Endothelial cell of umbilical vein (primary cell): ENCODE measurements around the gene SSR4. TPM values are rescaled to one million over a fixed set of nuclear protein-coding genes. Genes with fewer than 3 reads are reported as not detected.

Experiments used
- BruUV-seq: library from RNA; stranded (reverse); fragments of 400-500 nt; replicated peaks from 2 replicates; lab custom pipeline; 2021; lab: Mats Ljungman, UMichigan
- CTCF ChIA-PET: fragments of 300-600, 350-600 bp; sonication (Branson Sonifier 250); formaldehyde crosslinking; loops from one replicate; lab custom pipeline; 2021; ENCODE audit warnings: antibody characterized with exemption, inconsistent platforms; lab: Charles Lee
- POLR2A ChIA-PET: fragments of 300-600, 350-600 bp; sonication (Branson Sonifier 250); formaldehyde crosslinking; loops from one replicate; lab custom pipeline; 2021; ENCODE audit warnings: antibody characterized with exemption, inconsistent platforms; lab: Charles Lee
- DNase-seq: peaks from one replicate; pipeline ENCODE4 v3.0.0-alpha.2; 2011; ENCODE audit warnings: low read depth, low spot score
- FAIRE-seq: peaks from 2 replicates; lab custom pipeline; 2011; peaks lifted over from hg19 to GRCh38; lab: Jason Lieb, UNC
- H2AFZ ChIP-seq: 2 replicates; pipeline ENCODE4 v1.6.0; 2012; ENCODE audit warnings: low read depth, low read length, control low read depth, inconsistent platforms
- H3K27ac ChIP-seq: 2 replicates; pipeline ENCODE4 v1.5.1; 2011; ENCODE audit warnings: low read depth, mild to moderate bottlenecking, control low read depth, low read length, moderate library complexity; ENCODE audit not compliant: insufficient read depth
- H3K27me3 ChIP-seq, 2 experiments: 2 replicates each; pipeline versions ENCODE4 v1.6.0 to v1.6.1; 2011; ENCODE audit warnings: low read length in 2 of 2, mixed read lengths in 1 of 2; ENCODE audit not compliant: control insufficient read depth in 2 of 2, insufficient read depth in 2 of 2
- H3K36me3 ChIP-seq, 2 experiments: 2 replicates in 1 of 2; 3 replicates in 1 of 2; pipeline ENCODE4 v1.5.1; 2011; ENCODE audit warnings: low read length in 2 of 2, mild to moderate bottlenecking in 1 of 2, moderate library complexity in 1 of 2; ENCODE audit not compliant: control insufficient read depth in 2 of 2, insufficient read depth in 2 of 2; ENCODE audit errors: extremely low read depth in 1 of 2
- H3K4me1 ChIP-seq: 3 replicates; pipeline ENCODE4 v1.5.1; 2011; ENCODE audit warnings: mild to moderate bottlenecking, low read length; ENCODE audit not compliant: control insufficient read depth, insufficient read depth; ENCODE audit errors: extremely low read depth
- H3K4me2 ChIP-seq: 2 replicates; pipeline ENCODE4 v1.6.1; 2011; ENCODE audit warnings: low read length, control low read depth, mixed read lengths; ENCODE audit not compliant: insufficient read depth
- H3K4me3 ChIP-seq, 3 experiments: fragments of 200-600 bp in 1 of 3; sonication (generic), shearing (Covaris generic) in 1 of 3; replicated peaks in 1 of 3; 2 replicates each; pipeline ENCODE4 v1.5.1; 2011 to 2016; ENCODE audit warnings: control low read depth in 3 of 3, low read length in 3 of 3, mild to moderate bottlenecking in 2 of 3, inconsistent platforms in 1 of 3, low read depth in 1 of 3, moderate library complexity in 1 of 3; ENCODE audit not compliant: insufficient read depth in 1 of 3
- H3K79me2 ChIP-seq: 2 replicates; pipeline ENCODE4 v1.6.0; 2012; ENCODE audit warnings: low read length, inconsistent platforms; ENCODE audit not compliant: control insufficient read depth, insufficient read depth
- H3K9ac ChIP-seq: replicated peaks from 2 replicates; pipeline ENCODE3; 2011; ENCODE audit warnings: low read length, control low read depth; ENCODE audit not compliant: insufficient read depth; ENCODE audit errors: extremely low read depth
- H3K9me1 ChIP-seq: replicated peaks from 3 replicates; pipeline ENCODE4 v1.6.0; 2011; ENCODE audit warnings: mild to moderate bottlenecking, low read length; ENCODE audit not compliant: control insufficient read depth, insufficient read depth; ENCODE audit errors: extremely low read depth
- H3K9me3 ChIP-seq: replicated peaks from 2 replicates; pipeline ENCODE4 v1.5.1; 2012; ENCODE audit warnings: low read length, inconsistent platforms; ENCODE audit not compliant: control insufficient read depth, insufficient read depth
- H4K20me1 ChIP-seq: replicated peaks from 2 replicates; pipeline ENCODE3; 2011; ENCODE audit warnings: mild to moderate bottlenecking, low read length; ENCODE audit not compliant: control insufficient read depth, insufficient read depth; ENCODE audit errors: extremely low read depth
- EZH2 ChIP-seq: IDR thresholded peaks from 2 replicates; pipeline ENCODE4 v1.6.1; 2012; ENCODE audit warnings: borderline replicate concordance, low read depth, mild to moderate bottlenecking, moderate library complexity, low read length, inconsistent platforms; ENCODE audit not compliant: severe bottlenecking
- FOS ChIP-seq: IDR thresholded peaks from 2 replicates; pipeline ENCODE4 v1.6.1; 2011; ENCODE audit warnings: mild to moderate bottlenecking, low read length, moderate library complexity, borderline replicate concordance; ENCODE audit not compliant: insufficient read depth
- GATA2 ChIP-seq: IDR thresholded peaks from 2 replicates; pipeline ENCODE4 v1.7.0; 2011; ENCODE audit warnings: low read depth, mild to moderate bottlenecking, moderate library complexity, mixed read lengths, low read length; ENCODE audit not compliant: insufficient read length, insufficient read depth
- JUN ChIP-seq: IDR thresholded peaks from 2 replicates; pipeline ENCODE4 v1.6.1; 2011; ENCODE audit warnings: borderline replicate concordance, low read depth; ENCODE audit not compliant: insufficient read length, insufficient read depth
- MYC ChIP-seq: IDR thresholded peaks from one replicate; pipeline ENCODE4 v1.6.1; 2011; ENCODE audit warnings: mild to moderate bottlenecking, low read depth, low read length
- POLR2A ChIP-seq: IDR thresholded peaks from 2 replicates; pipeline ENCODE4 v1.6.1; 2012; ENCODE audit warnings: low read depth, mild to moderate bottlenecking, control low read depth, low read length
- POLR2AphosphoS5 ChIP-seq: IDR thresholded peaks from 2 replicates; pipeline ENCODE4 v1.6.1; 2012; ENCODE audit warnings: low read depth, mild to moderate bottlenecking, control low read depth, low read length, moderate library complexity; ENCODE audit not compliant: insufficient read depth
- dilution Hi-C: fragments of 300-500 bp; cut with MboI; formaldehyde crosslinking; loops from one replicate; pipeline ENCODE4 v1.15.0; 2019; ENCODE audit warnings: low sequenced_read_pairs; ENCODE audit not compliant: extremely low pct_ligation_motif_present
- intact Hi-C: fragments of 100-400 bp; cut with micrococcal nuclease; formaldehyde crosslinking; loops from one replicate; pipeline ENCODE4 v1.10.0; 2022
- polyA plus RNA-seq, 4 experiments: library from polyadenylated mRNA; depleted of rRNA in 3 of 4; stranded (reverse) in 3 of 4; unstranded in 1 of 4; fragments of >200 nt; gene quantifications; 2 replicates each; pipeline versions ENCODE4 v1.2.1 to v1.2.3, GENCODE V29; 2011 to 2012; ENCODE audit warnings: missing spikeins in 1 of 4
- total RNA-seq: library from RNA; stranded (reverse); gene quantifications from 2 replicates; pipeline ENCODE4 v1.2.3, GENCODE V29; 2021
- TF ChIP-seq, protein P1 (sequence below), 2 donors: IDR thresholded peaks; 1 replicate in 1 of 2; 2 replicates in 1 of 2; pipeline ENCODE4 v1.5.1; 2011; ENCODE audit warnings: low read length in 2 of 2, mild to moderate bottlenecking in 2 of 2, moderate library complexity in 2 of 2, control low read depth in 1 of 2, inconsistent platforms in 1 of 2, low read depth in 1 of 2; ENCODE audit not compliant: insufficient read depth in 1 of 2; ENCODE audit errors: extremely low read depth in 1 of 2
- TF ChIP-seq, protein P2 (sequence below): IDR thresholded peaks from 2 replicates; pipeline ENCODE4 v1.6.1; 2011; ENCODE audit not compliant: insufficient read depth, insufficient read length

Gene SSR4
- total and polyA plus RNA-seq, 2 donors (not counting 3 experiments of a cell fraction or from before 2014, with no cell fraction given): 235 to 732 TPM

DNA sequence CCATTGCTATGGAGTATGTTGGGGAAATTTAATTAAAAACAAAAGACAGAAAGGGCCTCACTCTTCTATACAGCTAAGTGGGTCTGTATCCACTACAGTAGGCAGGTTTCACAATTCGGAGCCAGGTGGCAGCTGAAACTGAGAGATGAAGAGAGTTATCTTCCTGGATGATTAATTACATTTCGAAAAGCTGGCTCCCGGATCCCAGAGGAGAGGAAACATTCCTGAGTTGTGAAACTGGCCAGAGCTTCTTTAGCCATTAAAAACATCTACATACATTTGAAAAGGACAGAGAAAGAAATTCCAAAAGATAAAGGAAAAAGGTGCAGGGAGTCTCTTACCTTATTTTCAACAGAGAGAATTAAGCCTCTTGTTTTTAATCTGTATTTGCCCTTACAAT lies 51.4 kb downstream of the SSR4 start:
- Histone ChIP-seq H3K9ac (no peak overlapping the region), H2AFZ (no peak overlapping the region), H3K27me3 (peaks cover 8 to 14% of the 10 kb centered on the region in 2 experiments), H3K9me1 (no peaks in the 10 kb centered on the region), H3K4me1 (no peaks in the 10 kb centered on the region), H3K36me3 (no peaks in the 10 kb centered on the region), H4K20me1 (no peaks in the 10 kb centered on the region), H3K79me2 (no peaks in the 10 kb centered on the region), H3K4me2 (no peak overlapping the region), H3K27ac (no peak overlapping the region), H3K9me3 (no peaks in the 10 kb centered on the region), H3K4me3 (no peak overlapping the region)
- no peak for TF ChIP-seq FOS
- no peak for TF ChIP-seq EZH2
- TF ChIP-seq GATA2: no peak
- TF ChIP-seq POLR2A: no peak
- TF ChIP-seq POLR2AphosphoS5: no peak
- TF ChIP-seq MYC: no peak
- TF ChIP-seq JUN: no peak
- TF ChIP-seq, protein P1, sequence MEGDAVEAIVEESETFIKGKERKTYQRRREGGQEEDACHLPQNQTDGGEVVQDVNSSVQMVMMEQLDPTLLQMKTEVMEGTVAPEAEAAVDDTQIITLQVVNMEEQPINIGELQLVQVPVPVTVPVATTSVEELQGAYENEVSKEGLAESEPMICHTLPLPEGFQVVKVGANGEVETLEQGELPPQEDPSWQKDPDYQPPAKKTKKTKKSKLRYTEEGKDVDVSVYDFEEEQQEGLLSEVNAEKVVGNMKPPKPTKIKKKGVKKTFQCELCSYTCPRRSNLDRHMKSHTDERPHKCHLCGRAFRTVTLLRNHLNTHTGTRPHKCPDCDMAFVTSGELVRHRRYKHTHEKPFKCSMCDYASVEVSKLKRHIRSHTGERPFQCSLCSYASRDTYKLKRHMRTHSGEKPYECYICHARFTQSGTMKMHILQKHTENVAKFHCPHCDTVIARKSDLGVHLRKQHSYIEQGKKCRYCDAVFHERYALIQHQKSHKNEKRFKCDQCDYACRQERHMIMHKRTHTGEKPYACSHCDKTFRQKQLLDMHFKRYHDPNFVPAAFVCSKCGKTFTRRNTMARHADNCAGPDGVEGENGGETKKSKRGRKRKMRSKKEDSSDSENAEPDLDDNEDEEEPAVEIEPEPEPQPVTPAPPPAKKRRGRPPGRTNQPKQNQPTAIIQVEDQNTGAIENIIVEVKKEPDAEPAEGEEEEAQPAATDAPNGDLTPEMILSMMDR (IDR thresholded peaks at IDR 0.05; ENCODE audit: extremely low read depth in 1 of 2, insufficient read depth in 1 of 2, low read depth in 1 of 2, low read length in 2 of 2): no peak
- TF ChIP-seq, protein P2, sequence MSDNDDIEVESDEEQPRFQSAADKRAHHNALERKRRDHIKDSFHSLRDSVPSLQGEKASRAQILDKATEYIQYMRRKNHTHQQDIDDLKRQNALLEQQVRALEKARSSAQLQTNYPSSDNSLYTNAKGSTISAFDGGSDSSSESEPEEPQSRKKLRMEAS: no peak
- FAIRE-seq: no peak
- CTCF ChIA-PET: no interaction called here
- BruUV-seq: no TSS peak
- intact Hi-C loops: no loop called here
- POLR2A ChIA-PET: no interaction called here
- DNase-seq: no peak
- dilution Hi-C loops: no loop called here

Other genes with a start within 250 kb of the SSR4 start
- 20.8 and 21.3 TPM in 2 replicates for gene CCNQ, start 195.5 kb upstream of the SSR4 start, total RNA-seq
- gene CCNQ, start 195.5 kb upstream of the SSR4 start, polyA plus RNA-seq: 37.0 and 42.9 TPM in 2 replicates
- gene DUSP9, start 147.5 kb upstream of the SSR4 start, total RNA-seq: 0.35 TPM in 1 of 2 replicates, not detected in the other
- gene DUSP9, start 147.5 kb upstream of the SSR4 start, polyA plus RNA-seq: 0.04 and 0.05 TPM in 2 replicates
- gene PNCK, start 120.9 kb upstream of the SSR4 start, total RNA-seq: not detected in 2 replicates
- 0.12 and 0.37 TPM in 2 replicates for gene PNCK, start 120.9 kb upstream of the SSR4 start, polyA plus RNA-seq
- 23.6 and 28.8 TPM in 2 replicates for gene SLC6A8, start 106.7 kb upstream of the SSR4 start, total RNA-seq
- gene SLC6A8, start 106.7 kb upstream of the SSR4 start, polyA plus RNA-seq: 22.7 and 22.8 TPM in 2 replicates
- 198 and 203 TPM in 2 replicates for gene BCAP31, start 70.3 kb upstream of the SSR4 start, total RNA-seq
- 169 and 220 TPM in 2 replicates for gene BCAP31, start 70.3 kb upstream of the SSR4 start, polyA plus RNA-seq
- 12.9 and 14.3 TPM in 2 replicates for gene ABCD1, start 69.8 kb upstream of the SSR4 start, total RNA-seq
- gene ABCD1, start 69.8 kb upstream of the SSR4 start, polyA plus RNA-seq: 9.1 and 11.3 TPM in 2 replicates
- gene PLXNB3, start 30.4 kb upstream of the SSR4 start, total RNA-seq: 29.7 and 31.4 TPM in 2 replicates
- 19.0 and 27.1 TPM in 2 replicates for gene PLXNB3, start 30.4 kb upstream of the SSR4 start, polyA plus RNA-seq
- gene SRPK3, start 13.6 kb upstream of the SSR4 start, total RNA-seq: 0.18 and 0.40 TPM in 2 replicates
- gene SRPK3, start 13.6 kb upstream of the SSR4 start, polyA plus RNA-seq: 0.25 and 0.29 TPM in 2 replicates
- gene IDH3G, start 293 bp upstream of the SSR4 start, total RNA-seq: 57.7 and 60.7 TPM in 2 replicates
- 116 and 128 TPM in 2 replicates for gene IDH3G, start 293 bp upstream of the SSR4 start, polyA plus RNA-seq
- 0.09 TPM in 2 replicates for gene PDZD4, start 35.9 kb downstream of the SSR4 start, total RNA-seq
- gene PDZD4, start 35.9 kb downstream of the SSR4 start, polyA plus RNA-seq: 0.07 and 0.08 TPM in 2 replicates
- not detected in 2 replicates for gene L1CAM, start 91.5 kb downstream of the SSR4 start, total RNA-seq
- 0.01 and 0.02 TPM in 2 replicates for gene L1CAM, start 91.5 kb downstream of the SSR4 start, polyA plus RNA-seq
- gene AVPR2, start 110.0 kb downstream of the SSR4 start, total RNA-seq: not detected in 2 replicates
- gene AVPR2, start 110.0 kb downstream of the SSR4 start, polyA plus RNA-seq: not detected in 2 replicates
- gene ARHGAP4, start 131.6 kb downstream of the SSR4 start, total RNA-seq: 31.9 and 33.3 TPM in 2 replicates
- gene ARHGAP4, start 131.6 kb downstream of the SSR4 start, polyA plus RNA-seq: 20.9 and 24.5 TPM in 2 replicates
- 143 and 144 TPM in 2 replicates for gene NAA10, start 140.4 kb downstream of the SSR4 start, total RNA-seq
- 141 and 169 TPM in 2 replicates for gene NAA10, start 140.4 kb downstream of the SSR4 start, polyA plus RNA-seq
- 6.2 and 8.0 TPM in 2 replicates for gene RENBP, start 150.0 kb downstream of the SSR4 start, total RNA-seq
- gene RENBP, start 150.0 kb downstream of the SSR4 start, polyA plus RNA-seq: 16.0 and 16.2 TPM in 2 replicates
- gene HCFC1, start 177.2 kb downstream of the SSR4 start, total RNA-seq: 80.9 and 85.9 TPM in 2 replicates
- gene HCFC1, start 177.2 kb downstream of the SSR4 start, polyA plus RNA-seq: 14.6 and 15.9 TPM in 2 replicates
- 2.6 and 4.1 TPM in 2 replicates for gene TMEM187, start 178.1 kb downstream of the SSR4 start, total RNA-seq
- 15.7 and 19.0 TPM in 2 replicates for gene TMEM187, start 178.1 kb downstream of the SSR4 start, polyA plus RNA-seq
- gene IRAK1, start 225.2 kb downstream of the SSR4 start, total RNA-seq: 136 and 138 TPM in 2 replicates
- 63.6 and 74.7 TPM in 2 replicates for gene IRAK1, start 225.2 kb downstream of the SSR4 start, polyA plus RNA-seq